SK-N-SH (cell line): Measurements from ENCODE around the gene MYO18A.
A peak's percentile ranks its signal among the peaks of the same experiment; 100 is the strongest.

Experiments used
- CTCF ChIP-seq: fragments of 200-600 bp; sonication (generic); IDR thresholded peaks from 2 replicates; pipeline ENCODE4 v1.6.1; 2017; ENCODE audit warnings: antibody characterized with exemption, mild to moderate bottlenecking, moderate library complexity
- RAD21 ChIP-seq: IDR thresholded peaks from 2 replicates; pipeline ENCODE4 v1.6.1; 2012; ENCODE audit warnings: mild to moderate bottlenecking, low read length
- RFX5 ChIP-seq: IDR thresholded peaks from 2 replicates; pipeline ENCODE4 v1.6.1; 2012; ENCODE audit warnings: mild to moderate bottlenecking, improper control_type of control experiment, low read length
- SMC3 ChIP-seq: IDR thresholded peaks from 2 replicates; pipeline ENCODE4 v1.6.1; 2012; ENCODE audit warnings: low read depth, low read length, improper control_type of control experiment
- ZBTB33 ChIP-seq: IDR thresholded peaks from 2 replicates; pipeline ENCODE4 v1.4.0; 2012; ENCODE audit warnings: low read depth, borderline replicate concordance

- TF ChIP-seq ZBTB33: no peak
- TF ChIP-seq CTCF: peak; percentile 76
- no peak for TF ChIP-seq RFX5
- TF ChIP-seq RAD21: peak; percentile 95
- peak; percentile 80 for TF ChIP-seq SMC3
These were observed 55.9 kb downstream of the MYO18A start for GRCh38 chr17:29124135-29124924.
